Mesenchymal stem cell (in vitro differentiated cells and primary cell): ENCODE results near the gene LLCFC1.

Source experiments
- DNase-seq: peaks from one replicate; pipeline ENCODE4 v3.0.0-alpha.2; 2013
- H2AFZ ChIP-seq: one replicate; pipeline ENCODE4 v1.6.1; 2013; ENCODE audit warnings: low read depth, mild to moderate bottlenecking, control low read depth, inconsistent platforms, low read length, moderate library complexity
- H2AK5ac ChIP-seq: 2 replicates; pipeline ENCODE4 v1.6.1; 2013; ENCODE audit warnings: low read length, moderate library complexity, mild to moderate bottlenecking, inconsistent platforms; ENCODE audit not compliant: severe bottlenecking
- H2BK120ac ChIP-seq: one replicate; pipeline ENCODE4 v1.6.1; 2013; ENCODE audit warnings: low read depth, mild to moderate bottlenecking, inconsistent platforms, low read length, moderate library complexity
- H2BK12ac ChIP-seq, 2 experiments: one replicate each; pipeline ENCODE4 v1.6.1; 2013; ENCODE audit warnings: inconsistent platforms in 2 of 2, low read length in 2 of 2, mild to moderate bottlenecking in 2 of 2, moderate library complexity in 2 of 2, control low read depth in 1 of 2
- H2BK15ac ChIP-seq: one replicate; pipeline ENCODE4 v1.6.1; 2013; ENCODE audit warnings: mild to moderate bottlenecking, low read depth, inconsistent platforms; ENCODE audit not compliant: poor library complexity, severe bottlenecking
- H2BK5ac ChIP-seq: 2 replicates; pipeline ENCODE4 v1.6.1; 2013; ENCODE audit warnings: low read depth, mild to moderate bottlenecking, low read length, control low read depth, inconsistent platforms; ENCODE audit not compliant: poor library complexity, severe bottlenecking
- H3K14ac ChIP-seq, 2 experiments: one replicate each; pipeline ENCODE4 v1.6.1; 2013; ENCODE audit warnings: inconsistent platforms in 2 of 2, low read length in 2 of 2, control low read depth in 1 of 2, mild to moderate bottlenecking in 1 of 2, moderate library complexity in 1 of 2
- H3K18ac ChIP-seq, 2 experiments: one replicate each; pipeline ENCODE4 v1.6.1; 2013; ENCODE audit warnings: inconsistent platforms in 2 of 2, low read length in 2 of 2, control low read depth in 1 of 2, low read depth in 1 of 2, mild to moderate bottlenecking in 1 of 2
- H3K23ac ChIP-seq, 2 experiments: one replicate each; pipeline ENCODE4 v1.6.1; 2013; ENCODE audit warnings: inconsistent platforms in 2 of 2, low read length in 2 of 2, mild to moderate bottlenecking in 2 of 2, moderate library complexity in 2 of 2, control low read depth in 1 of 2
- H3K27ac ChIP-seq: 2 replicates; pipeline ENCODE4 v1.5.1; 2013; ENCODE audit warnings: mild to moderate bottlenecking, moderate library complexity, low read length, control low read depth, inconsistent platforms; ENCODE audit not compliant: poor library complexity, severe bottlenecking
- H3K27me3 ChIP-seq, 2 experiments: 2 replicates each; pipeline versions ENCODE4 v1.6.1 to v1.7.0; 2013; ENCODE audit warnings: low read length in 2 of 2, mild to moderate bottlenecking in 2 of 2, moderate library complexity in 2 of 2, control low read depth in 1 of 2, inconsistent platforms in 1 of 2; ENCODE audit not compliant: control insufficient read depth in 1 of 2, insufficient read depth in 1 of 2
- H3K36me3 ChIP-seq, 2 experiments: 2 replicates each; pipeline versions ENCODE4 v1.6.1 to v1.7.0; 2013; ENCODE audit warnings: low read length in 2 of 2, control low read depth in 1 of 2, inconsistent platforms in 1 of 2, low read depth in 1 of 2, mild to moderate bottlenecking in 1 of 2; ENCODE audit not compliant: insufficient read depth in 2 of 2, control insufficient read depth in 1 of 2
- H3K4ac ChIP-seq, 2 experiments: one replicate each; pipeline ENCODE4 v1.6.1; 2013; ENCODE audit warnings: inconsistent platforms in 2 of 2, low read length in 2 of 2, mild to moderate bottlenecking in 2 of 2, moderate library complexity in 2 of 2, control low read depth in 1 of 2, low read depth in 1 of 2
- H3K4me1 ChIP-seq: 2 replicates; pipeline ENCODE4 v1.6.1; 2013; ENCODE audit warnings: low read depth, low read length, control low read depth; ENCODE audit not compliant: control insufficient read depth, insufficient read depth
- H3K4me2 ChIP-seq: 2 replicates; pipeline ENCODE4 v1.6.1; 2013; ENCODE audit warnings: low read length, mild to moderate bottlenecking, inconsistent platforms; ENCODE audit not compliant: poor library complexity, severe bottlenecking
- H3K4me3 ChIP-seq, 2 experiments: 2 replicates each; pipeline versions ENCODE4 v1.5.1 to v1.7.0; 2013; ENCODE audit warnings: low read length in 2 of 2, mild to moderate bottlenecking in 2 of 2, control low read depth in 1 of 2, low read depth in 1 of 2; ENCODE audit not compliant: insufficient read depth in 1 of 2
- H3K79me1 ChIP-seq: replicated peaks from 2 replicates; pipeline ENCODE4 v1.6.1; 2013; ENCODE audit warnings: mild to moderate bottlenecking, control low read depth, low read length, inconsistent platforms; ENCODE audit not compliant: poor library complexity, severe bottlenecking
- H3K9ac ChIP-seq: 2 replicates; pipeline ENCODE4 v1.7.0; 2013; ENCODE audit warnings: mild to moderate bottlenecking, low read length, moderate library complexity
- H3K9me3 ChIP-seq: 2 replicates; pipeline ENCODE4 v1.7.0; 2013; ENCODE audit warnings: mild to moderate bottlenecking, low read length; ENCODE audit not compliant: control insufficient read depth
- H4K8ac ChIP-seq: one replicate; pipeline ENCODE4 v1.6.1; 2013; ENCODE audit warnings: inconsistent platforms, mild to moderate bottlenecking, low read length, moderate library complexity
- H4K91ac ChIP-seq: one replicate; pipeline ENCODE4 v1.6.1; 2013; ENCODE audit warnings: mild to moderate bottlenecking, low read length, inconsistent platforms
- WGBS: methylation state at CpG from one replicate; pipeline ENCODE4 v1.1.7; 2013; ENCODE audit warnings: mixed read lengths; 5-methylcytosine and 5-hydroxymethylcytosine counted together

Gene LLCFC1

GRCh38 chr7:142934056-142934455 lies 5.2 kb upstream of the LLCFC1 start:
- Histone ChIP-seq H2AFZ (no peak overlapping the region), H3K18ac (no peak overlapping the region), H2BK15ac (no peak overlapping the region), H3K27ac (no peak overlapping the region), H2AK5ac (no peak overlapping the region), H3K9me3 (no peaks in the 10 kb centered on the region), H3K4me2 (no peak overlapping the region), H3K14ac (no peak overlapping the region), H3K79me1 (no peaks in the 10 kb centered on the region), H3K4me3 (no peak overlapping the region), H3K9ac (no peak overlapping the region), H4K91ac (no peak overlapping the region), H2BK5ac (no peak overlapping the region), H4K8ac (no peak overlapping the region), H3K36me3 (no peaks in the 10 kb centered on the region), H2BK120ac (no peak overlapping the region), H3K27me3 (peaks cover 0 to 16% of the 10 kb centered on the region in 2 experiments), H3K4ac (no peak overlapping the region), H2BK12ac (no peak overlapping the region), H3K23ac (no peak overlapping the region), H3K4me1 (no peaks in the 10 kb centered on the region)
- DNase-seq: no peak
- WGBS: 80% methylated on average over 12 of the region's 12 CpGs

- Histone ChIP-seq H3K4me1 (no peaks in the 10 kb centered on the region), H2BK5ac (no peak overlapping the region), H4K8ac (no peak overlapping the region), H2BK12ac (no peak overlapping the region), H2AK5ac (no peak overlapping the region), H3K27me3 (peaks cover 0 to 16% of the 10 kb centered on the region in 2 experiments), H2BK15ac (no peak overlapping the region), H3K36me3 (no peaks in the 10 kb centered on the region), H3K9ac (no peak overlapping the region), H3K27ac (no peak overlapping the region), H2AFZ (no peak overlapping the region), H3K14ac (no peak overlapping the region), H3K4ac (no peak overlapping the region), H3K79me1 (no peaks in the 10 kb centered on the region), H4K91ac (no peak overlapping the region), H2BK120ac (no peak overlapping the region), H3K9me3 (no peaks in the 10 kb centered on the region), H3K23ac (no peak overlapping the region), H3K4me3 (no peak overlapping the region), H3K4me2 (no peak overlapping the region), H3K18ac (no peak overlapping the region)
- no peak for DNase-seq
- 77% methylated on average over 11 of the region's 12 CpGs for WGBS
These were observed 3.2 kb upstream of the LLCFC1 start for GRCh38 chr7:142935941-142936565.

- Histone ChIP-seq H3K4me3 (no peak overlapping the region), H3K27me3 (peaks cover 0 to 11% of the 10 kb centered on the region in 2 experiments), H2BK12ac (no peak overlapping the region), H3K23ac (no peak overlapping the region), H3K4ac (no peak overlapping the region), H3K4me1 (no peaks in the 10 kb centered on the region), H3K79me1 (no peaks in the 10 kb centered on the region), H2AK5ac (no peak overlapping the region), H2BK5ac (no peak overlapping the region), H4K91ac (no peak overlapping the region), H3K4me2 (no peak overlapping the region), H3K36me3 (no peaks in the 10 kb centered on the region), H4K8ac (no peak overlapping the region), H3K9ac (no peak overlapping the region), H3K9me3 (no peaks in the 10 kb centered on the region), H3K14ac (no peak overlapping the region), H2AFZ (no peak overlapping the region), H3K27ac (no peak overlapping the region), H2BK15ac (no peak overlapping the region), H2BK120ac (no peak overlapping the region), H3K18ac (no peak overlapping the region)
- no peak for DNase-seq
- WGBS: 93% methylated on average over 4 of the region's 4 CpGs
These were observed 673 bp upstream of the LLCFC1 start for GRCh38 chr7:142938611-142939010.

GRCh38 chr7:142940966-142941535 lies 1.8 kb downstream of the LLCFC1 start:
- Histone ChIP-seq H2BK120ac (no peak overlapping the region), H3K23ac (no peak overlapping the region), H3K4ac (no peak overlapping the region), H4K8ac (no peak overlapping the region), H3K9me3 (no peaks in the 10 kb centered on the region), H3K36me3 (no peaks in the 10 kb centered on the region), H3K14ac (no peak overlapping the region), H3K4me2 (no peak overlapping the region), H2AK5ac (no peak overlapping the region), H2BK12ac (no peak overlapping the region), H3K18ac (no peak overlapping the region), H3K4me3 (no peak overlapping the region), H3K4me1 (no peaks in the 10 kb centered on the region), H3K27me3 (peaks cover 0 to 11% of the 10 kb centered on the region in 2 experiments), H3K79me1 (no peaks in the 10 kb centered on the region), H2BK15ac (no peak overlapping the region), H2BK5ac (no peak overlapping the region), H2AFZ (no peak overlapping the region), H3K9ac (no peak overlapping the region), H3K27ac (no peak overlapping the region), H4K91ac (no peak overlapping the region)
- DNase-seq: no peak
- 73% methylated on average over 10 of the region's 10 CpGs for WGBS
